ENCODE data around the gene UBE4B.

The UBE4B gene

GRCh38 chr1:10032590-10033358 is at the start of gene UBE4B:
TSS of gene UBE4B (plus strand) at chr1:10032958. CDS start at chr1:10033671, 713 bp downstream.
- no peaks in the 10 kb centered on the region for H4K20me1 ChIP-seq (ENCODE audit: insufficient read depth, low read length)
- TF ChIP-seq EZH2phosphoT487 (IDR thresholded peaks at IDR 0.05; ENCODE audit: low read depth) (no peak), CTCF (IDR thresholded peaks at IDR 0.05; ENCODE audit: low read depth, low read length) (peak; percentile 67)
- H3K4me3 ChIP-seq (ENCODE audit: low read length) = peak within 1 kb of the TSS; percentile 97
- peak within 1 kb of the TSS; percentile 65 for H3K27ac ChIP-seq (ENCODE audit: low read length)
- peak within 1 kb of the TSS; percentile 82 for H3K9ac ChIP-seq (ENCODE audit: low read length)
- H3K36me3 ChIP-seq (replicated peaks; ENCODE audit: low read depth, low read length) = no peaks in the 10 kb centered on the region
- H3K4me1 ChIP-seq (ENCODE audit: low read length) = peaks cover 14% of the 10 kb centered on the region
- peaks cover 29% of the 10 kb centered on the region for H3K79me2 ChIP-seq (ENCODE audit: low read length)
- peak within 1 kb of the TSS; percentile 98 for H2AFZ ChIP-seq (ENCODE audit: low read depth, low read length)
- H3K9me3 ChIP-seq (ENCODE audit: insufficient read depth, low read length) = no peaks in the 10 kb centered on the region
- no peaks in the 10 kb centered on the region for H3K27me3 ChIP-seq (ENCODE audit: low read depth, low read length)
- peak within 1 kb of the TSS; percentile 90 for H3K4me2 ChIP-seq (ENCODE audit: low read length)

- Histone ChIP-seq H3K9me3 (ENCODE audit: insufficient read depth, low read length) (no peaks in the 10 kb centered on the region), H3K27me3 (ENCODE audit: low read depth, low read length) (no peaks in the 10 kb centered on the region), H3K36me3 (replicated peaks; ENCODE audit: low read depth, low read length) (no peaks in the 10 kb centered on the region), H3K4me3 (ENCODE audit: low read length) (no peak overlapping the region), H4K20me1 (ENCODE audit: insufficient read depth, low read length) (no peaks in the 10 kb centered on the region), H3K4me1 (ENCODE audit: low read length) (no peaks in the 10 kb centered on the region), H3K27ac (ENCODE audit: low read length) (no peak overlapping the region), H2AFZ (ENCODE audit: low read depth, low read length) (no peak overlapping the region), H3K79me2 (ENCODE audit: low read length) (no peaks in the 10 kb centered on the region), H3K4me2 (ENCODE audit: low read length) (no peak overlapping the region), H3K9ac (ENCODE audit: low read length) (no peak overlapping the region)
- TF ChIP-seq CTCF (IDR thresholded peaks at IDR 0.05; ENCODE audit: low read depth, low read length) (no peak), EZH2phosphoT487 (IDR thresholded peaks at IDR 0.05; ENCODE audit: low read depth) (no peak)
These were observed 48.5 kb upstream of the UBE4B start for GRCh38 chr1:9984253-9984652.

GRCh38 chr1:9985001-9985400 is 47.8 kb upstream of the UBE4B start:
- H2AFZ ChIP-seq (ENCODE audit: low read depth, low read length) = no peak overlapping the region
- TF ChIP-seq EZH2phosphoT487 (IDR thresholded peaks at IDR 0.05; ENCODE audit: low read depth) = no peak
- TF ChIP-seq CTCF (IDR thresholded peaks at IDR 0.05; ENCODE audit: low read depth, low read length) = no peak
- H3K4me1 ChIP-seq (ENCODE audit: low read length) = no peaks in the 10 kb centered on the region
- H3K27me3 ChIP-seq (ENCODE audit: low read depth, low read length) = no peaks in the 10 kb centered on the region
- H3K4me2 ChIP-seq (ENCODE audit: low read length) = no peak overlapping the region
- H3K79me2 ChIP-seq (ENCODE audit: low read length) = no peaks in the 10 kb centered on the region
- no peak overlapping the region for H3K9ac ChIP-seq (ENCODE audit: low read length)
- no peaks in the 10 kb centered on the region for H3K36me3 ChIP-seq (replicated peaks; ENCODE audit: low read depth, low read length)
- no peak overlapping the region for H3K27ac ChIP-seq (ENCODE audit: low read length)
- no peaks in the 10 kb centered on the region for H4K20me1 ChIP-seq (ENCODE audit: insufficient read depth, low read length)
- no peak overlapping the region for H3K4me3 ChIP-seq (ENCODE audit: low read length)
- no peaks in the 10 kb centered on the region for H3K9me3 ChIP-seq (ENCODE audit: insufficient read depth, low read length)

DNA sequence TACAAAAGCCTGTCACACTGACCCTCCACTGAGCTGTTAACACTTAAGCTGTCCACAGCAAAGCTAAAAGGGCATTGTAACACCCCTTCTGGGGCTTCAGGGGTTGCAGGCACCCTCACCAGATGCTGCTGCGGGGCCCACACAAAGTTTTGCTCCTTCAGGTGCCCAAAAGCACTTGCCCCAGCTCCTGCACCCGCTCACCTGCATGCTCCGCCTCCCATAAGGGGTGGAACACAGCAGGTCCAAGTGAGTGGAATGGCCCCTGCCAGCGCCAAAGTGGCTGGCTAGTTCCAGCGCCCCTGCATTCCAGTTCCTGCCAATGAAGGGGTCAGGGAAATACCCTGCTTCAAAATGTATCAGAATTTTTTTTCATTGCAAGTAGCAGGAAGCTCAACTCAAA is 43.0 kb upstream of the UBE4B start:
- Histone ChIP-seq H3K36me3 (replicated peaks; ENCODE audit: low read depth, low read length) (no peaks in the 10 kb centered on the region), H3K27ac (ENCODE audit: low read length) (no peak overlapping the region), H3K9ac (ENCODE audit: low read length) (no peak overlapping the region), H3K27me3 (ENCODE audit: low read depth, low read length) (peaks cover 6% of the 10 kb centered on the region; the same call in 1 of the 2 replicates), H4K20me1 (ENCODE audit: insufficient read depth, low read length) (no peaks in the 10 kb centered on the region), H2AFZ (ENCODE audit: low read depth, low read length) (no peak overlapping the region), H3K4me3 (ENCODE audit: low read length) (no peak overlapping the region), H3K9me3 (ENCODE audit: insufficient read depth, low read length) (no peaks in the 10 kb centered on the region), H3K4me2 (ENCODE audit: low read length) (no peak overlapping the region), H3K79me2 (ENCODE audit: low read length) (no peaks in the 10 kb centered on the region), H3K4me1 (ENCODE audit: low read length) (no peaks in the 10 kb centered on the region)
- TF ChIP-seq CTCF (IDR thresholded peaks at IDR 0.05; ENCODE audit: low read depth, low read length) = no peak
- TF ChIP-seq EZH2phosphoT487 (IDR thresholded peaks at IDR 0.05; ENCODE audit: low read depth) = no peak

All from OCI-LY3 (cell line).